Right ventricle myocardium inferior (tissue), 1 donor: ENCODE measurements around the gene CCDC33. TPM values are rescaled to one million over a fixed set of nuclear protein-coding genes. Genes with fewer than 3 reads are reported as not detected.

Source experiments
- ATAC-seq: fragments of 200-7000 bp; cut with Tn5 transposase; one replicate; pipeline ENCODE4 v1.9.1; 2020; ENCODE audit warnings: mild to moderate bottlenecking, moderate library complexity
- DNase-seq: peaks from one replicate; pipeline ENCODE4 v3.0.0; 2021; ENCODE audit errors: missing footprints
- intact Hi-C: fragments of 100-400 bp; cut with DNase I; formaldehyde crosslinking; loops from one replicate; pipeline ENCODE4 v1.11.0; 2022
- total RNA-seq: library from RNA; stranded (reverse); fragmentation: NEBNext Ultra II Directional; extraction: Animal tissue kit (Norgen Biotek cat#: 25700); gene quantifications from one replicate; pipeline ENCODE4 v1.2.1, GENCODE V29; 2021
- donor health status: DM: no; HTN: yes; CAD: no; lungs with severe emphysema.

The CCDC33 gene
- total RNA-seq, 1 donor from 2014 or later: not detected

DNA sequence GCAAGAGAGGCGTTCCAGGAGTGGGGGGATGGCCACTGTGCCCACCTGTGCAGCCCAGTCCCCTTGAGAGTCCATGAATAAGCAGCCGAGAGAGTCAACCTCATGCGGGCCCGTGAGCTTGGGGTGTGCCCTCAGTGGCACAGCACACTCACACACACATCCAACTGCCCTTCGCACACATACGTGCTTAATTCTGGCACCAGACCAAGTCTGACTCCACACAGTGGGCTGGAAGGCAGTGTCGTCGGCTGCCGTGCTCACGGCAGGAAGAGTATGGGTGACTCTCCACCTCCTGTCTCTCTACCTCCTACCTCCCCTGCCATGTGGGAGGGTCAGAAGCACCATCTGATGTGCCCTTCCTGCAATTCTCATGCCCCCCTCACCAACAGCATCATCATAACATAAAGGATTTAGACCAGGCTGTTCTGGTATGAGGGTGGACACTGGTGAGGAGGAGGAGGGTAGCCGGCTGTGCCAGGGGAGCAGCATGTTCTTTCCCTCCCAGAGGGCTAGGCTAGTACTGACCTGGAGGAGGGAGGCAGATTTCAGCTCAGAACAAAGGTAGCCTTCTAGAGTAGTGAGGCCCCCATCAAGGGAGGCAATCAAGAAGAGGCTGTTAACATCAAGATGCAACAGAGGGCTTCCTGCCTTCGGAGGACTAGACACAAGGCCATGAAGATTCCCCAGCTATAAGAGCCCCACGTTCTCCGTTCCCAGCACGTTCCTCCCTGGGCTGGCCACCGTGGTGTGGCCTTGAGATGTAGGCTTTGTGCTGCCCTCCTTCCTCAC, 28.3 kb upstream of the CCDC33 start:
- ATAC-seq (no peak), DNase-seq (peak; percentile 50)
- intact Hi-C loops: no loop called here

DNA sequence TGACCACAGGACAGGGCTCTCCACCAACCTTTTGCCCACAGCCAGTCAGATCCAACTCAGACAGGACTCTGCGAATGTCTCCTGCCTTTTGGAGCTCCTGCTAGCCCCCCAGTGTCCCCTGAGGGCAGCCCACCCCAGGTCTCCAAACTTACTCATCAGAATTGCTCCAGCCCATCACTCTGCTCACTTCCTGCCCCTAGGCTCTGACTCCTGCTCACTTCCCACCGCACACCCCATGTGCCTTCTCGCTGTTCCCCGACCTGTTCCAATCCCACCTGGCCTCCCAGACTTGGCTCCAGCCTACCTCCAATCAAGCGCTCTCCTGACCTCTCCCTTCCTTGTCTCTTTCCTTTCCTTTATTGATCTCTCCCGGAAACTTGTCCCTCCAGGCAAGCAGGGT, 27.6 kb upstream of the CCDC33 start:
- ATAC-seq (no peak), DNase-seq (no peak)
- intact Hi-C loops: no loop called here

DNA sequence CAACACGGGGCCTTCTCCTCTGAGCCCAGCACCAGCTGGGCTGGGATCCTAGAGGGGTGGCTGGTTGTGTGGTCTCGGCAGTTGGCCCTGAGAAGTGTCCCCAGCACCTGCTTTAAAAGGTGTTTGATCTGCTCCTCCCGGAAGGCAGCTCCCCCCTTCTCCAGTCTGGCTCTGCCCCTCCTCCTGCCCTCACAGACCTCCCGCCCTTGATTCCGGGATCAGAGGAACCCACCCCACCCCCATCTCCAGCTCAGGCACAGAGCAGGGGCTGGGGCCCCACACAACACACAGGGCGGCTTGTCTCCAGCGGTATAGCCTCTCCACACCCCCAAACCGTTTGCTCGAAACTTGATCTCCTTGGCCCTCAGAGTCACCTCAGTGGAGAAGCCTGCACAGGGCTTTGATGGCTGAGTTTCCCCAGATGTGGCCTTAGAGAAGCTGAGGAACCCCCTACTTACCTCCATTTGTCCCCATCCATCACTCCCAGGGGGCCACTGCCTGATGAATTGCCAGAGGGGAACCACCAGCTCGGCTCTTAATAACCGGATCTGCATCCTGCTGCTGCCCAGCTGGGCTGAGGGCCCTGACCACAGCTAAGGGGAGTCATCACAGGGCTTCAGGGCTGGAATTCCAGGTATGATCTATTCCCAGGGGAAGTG, 27.1 kb upstream of the CCDC33 start:
- no peak for ATAC-seq
- intact Hi-C loops: no loop called here
- DNase-seq: no peak

DNA sequence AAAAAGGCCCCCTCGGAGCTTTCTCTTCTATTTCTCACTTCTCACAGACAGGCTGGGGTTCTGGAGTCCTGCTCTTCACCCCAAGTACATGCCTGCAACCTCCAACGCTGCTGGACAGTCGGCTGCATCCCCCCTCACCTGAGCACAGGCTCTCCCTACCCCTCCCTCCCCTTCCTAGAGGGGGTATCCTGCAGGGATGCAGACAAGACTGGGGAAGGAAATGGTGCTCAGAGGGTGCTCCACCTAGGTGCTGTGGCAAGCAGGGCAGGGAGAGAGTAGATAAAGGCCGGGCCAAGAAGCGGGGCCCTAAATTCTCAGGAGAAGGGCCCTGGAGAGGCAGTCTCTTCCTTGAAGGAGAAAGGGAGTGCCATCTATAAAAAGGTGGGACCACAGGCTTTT, 26.6 kb upstream of the CCDC33 start:
- intact Hi-C loops: no loop called here
- DNase-seq (no peak), ATAC-seq (no peak)

DNA sequence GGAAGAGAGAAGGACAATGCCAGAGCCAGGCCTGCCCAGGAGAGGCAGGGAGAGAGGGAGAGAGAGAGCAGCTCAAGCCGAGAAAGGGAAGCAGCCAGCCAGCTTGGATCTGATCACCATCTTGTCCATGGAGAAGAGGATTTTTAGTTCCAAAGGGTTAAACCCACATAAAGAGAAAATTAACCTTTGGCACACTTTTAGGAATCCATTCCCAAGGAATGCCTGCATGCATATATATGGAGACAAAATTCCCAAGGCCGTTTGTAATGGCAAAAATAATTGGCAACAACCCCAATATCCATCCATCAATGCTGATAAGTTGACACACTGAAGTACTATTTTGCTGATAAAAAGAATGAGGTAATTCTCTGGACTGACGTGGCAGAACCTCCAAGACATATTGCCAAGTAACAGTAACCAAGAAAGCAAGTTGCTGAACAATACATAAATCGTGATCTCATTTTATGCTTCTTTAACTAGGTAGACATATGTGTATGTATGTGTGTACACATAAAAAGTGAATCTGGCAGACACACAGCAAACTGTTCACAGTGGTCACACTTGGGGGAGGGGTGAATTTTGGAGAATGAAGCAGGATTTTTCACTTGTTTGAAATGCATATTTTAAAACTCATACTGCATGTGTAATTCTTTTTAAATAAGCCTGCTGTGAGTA, 26.0 kb upstream of the CCDC33 start:
- ATAC-seq (no peak), DNase-seq (no peak)
- intact Hi-C loops: no loop called here

DNA sequence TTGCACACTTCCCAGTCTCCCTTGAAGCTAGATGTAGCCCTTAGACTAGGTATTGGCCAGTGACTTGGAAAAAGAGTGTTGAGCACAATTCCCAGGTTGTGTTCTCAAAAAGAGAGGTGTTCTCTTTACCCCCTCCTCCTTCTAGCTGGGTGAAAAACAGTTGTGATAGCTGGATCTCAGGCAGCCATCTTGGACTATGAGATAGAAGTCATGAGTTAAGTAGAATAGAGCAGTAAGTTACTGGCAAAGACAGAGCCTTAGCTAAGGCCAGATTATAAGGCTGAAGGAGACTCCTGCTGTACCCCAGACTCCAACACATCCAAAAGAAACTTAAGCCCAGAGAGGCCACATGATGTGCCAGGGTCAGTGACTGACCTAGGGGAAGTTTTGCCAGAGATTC, 25.4 kb upstream of the CCDC33 start:
- no peak for ATAC-seq
- intact Hi-C loops: no loop called here
- no peak for DNase-seq

DNA sequence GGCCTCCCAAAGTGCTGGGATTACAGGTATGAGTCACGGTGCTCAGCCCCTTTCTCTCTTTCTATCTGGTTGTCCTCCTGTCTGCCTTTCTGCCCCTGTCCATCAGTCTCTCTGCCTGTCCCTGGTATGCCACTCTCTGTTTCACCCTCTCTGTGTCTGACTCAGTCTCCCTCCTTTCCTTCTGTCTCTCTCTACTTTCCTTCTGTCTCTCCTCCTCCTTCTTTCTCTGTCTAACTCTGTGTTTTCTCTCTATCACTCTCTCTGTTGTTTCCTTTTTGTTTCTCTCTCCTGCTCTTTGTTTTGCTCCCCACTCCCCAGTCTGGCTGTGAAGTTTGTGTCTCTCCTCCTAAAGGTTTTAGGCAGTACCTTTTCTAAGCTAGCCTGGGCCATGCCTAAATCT, 24.5 kb upstream of the CCDC33 start:
- DNase-seq (no peak), ATAC-seq (no peak)
- intact Hi-C loops: no loop called here

DNA sequence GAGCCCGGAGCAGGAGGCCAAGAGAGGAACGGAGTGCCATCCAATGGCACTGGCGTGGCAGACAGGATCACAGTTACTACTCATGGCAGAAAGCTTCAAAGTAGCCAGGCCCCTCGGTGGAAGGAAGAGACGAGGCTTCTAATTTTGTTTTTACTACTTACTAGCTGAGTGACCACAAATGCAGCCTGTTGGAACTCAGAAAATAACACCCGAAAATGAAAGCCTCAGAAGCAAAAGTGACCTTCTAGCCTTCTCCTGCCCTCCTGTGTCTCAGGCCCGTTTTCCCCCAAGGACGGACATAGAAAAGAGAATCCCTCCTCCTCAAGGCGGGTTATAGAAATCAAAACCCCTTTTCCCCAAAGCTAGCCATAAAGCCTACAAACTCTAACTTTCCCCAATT, 23.6 kb upstream of the CCDC33 start:
- ATAC-seq (no peak), DNase-seq (no peak)
- intact Hi-C loops: no loop called here

DNA sequence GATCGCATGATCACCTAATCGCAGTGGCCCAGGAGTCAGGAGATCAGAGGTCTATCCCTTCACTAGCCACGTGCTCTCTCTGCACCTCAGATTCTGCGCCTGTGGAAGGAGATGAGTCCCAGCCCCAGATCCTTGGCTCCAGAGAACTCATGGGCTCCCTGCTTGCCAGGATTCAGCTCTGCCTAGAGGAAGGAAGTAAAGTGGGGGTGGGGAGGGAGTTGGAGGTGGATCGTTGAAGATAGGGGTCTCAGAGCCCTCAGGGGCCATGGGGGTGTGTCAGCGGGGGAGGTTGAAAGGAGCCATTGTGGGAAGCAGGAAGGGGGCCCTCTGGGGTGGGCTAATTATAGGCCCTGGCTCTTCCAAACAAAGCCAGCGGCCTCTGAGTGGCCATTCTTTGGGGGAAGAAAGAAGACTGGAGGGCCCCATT, 22.3 kb upstream of the CCDC33 start:
- no peak for ATAC-seq
- intact Hi-C loops: no loop called here
- no peak for DNase-seq

DNA sequence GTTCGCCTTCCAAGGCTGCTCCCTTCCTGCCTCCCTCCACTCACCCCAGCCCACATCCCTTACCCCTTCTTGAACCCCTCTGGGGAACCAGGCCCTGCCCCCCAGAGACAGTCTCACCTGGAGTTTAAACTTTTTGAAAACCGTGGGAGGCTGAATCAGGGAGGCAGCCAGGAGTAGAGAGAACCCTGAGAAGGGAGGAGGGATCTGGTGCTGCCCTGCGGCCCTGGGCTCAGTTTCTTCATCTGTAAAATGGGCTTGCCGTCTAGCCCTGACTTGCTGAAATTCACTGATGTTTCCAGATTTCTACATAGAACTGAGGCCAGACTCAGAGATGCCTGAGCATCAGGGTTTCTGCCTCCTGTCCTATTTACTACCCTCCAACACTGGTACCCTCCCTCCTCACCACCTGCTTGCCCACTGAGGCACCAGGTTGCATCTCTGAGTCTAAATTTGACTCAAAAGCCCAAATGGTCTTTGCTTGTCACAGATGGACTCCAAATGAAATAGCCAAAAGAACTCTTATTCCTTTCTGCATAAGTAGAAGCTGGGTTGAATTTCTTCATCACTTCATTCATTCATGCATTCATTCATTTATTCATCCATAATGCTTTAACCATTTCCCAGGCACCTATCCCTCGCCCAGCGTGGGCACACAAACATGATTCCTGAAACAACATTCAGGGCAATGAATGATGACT, 21.7 kb upstream of the CCDC33 start:
- intact Hi-C loops: no loop called here
- DNase-seq (no peak), ATAC-seq (no peak)

DNA sequence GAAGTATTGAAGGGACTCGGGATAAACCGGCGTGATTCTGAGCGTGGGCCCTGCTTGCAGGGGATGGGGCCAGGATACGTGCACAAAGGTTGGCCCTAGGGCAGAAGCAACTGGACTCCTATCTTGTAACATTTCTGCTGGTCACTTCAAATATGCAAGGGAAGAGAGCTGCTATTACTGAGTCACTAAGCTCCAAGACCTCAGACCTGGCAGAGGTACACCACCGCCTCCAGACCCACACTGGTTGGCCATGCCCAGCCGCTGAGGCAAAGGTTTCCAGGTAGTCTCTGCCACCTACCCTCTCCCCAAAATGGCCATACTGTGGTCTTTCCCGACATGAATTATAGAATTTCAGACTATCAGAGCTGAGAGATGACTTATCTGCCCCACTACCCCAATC, 20.2 kb upstream of the CCDC33 start:
- intact Hi-C loops: no loop called here
- DNase-seq (no peak), ATAC-seq (no peak)

DNA sequence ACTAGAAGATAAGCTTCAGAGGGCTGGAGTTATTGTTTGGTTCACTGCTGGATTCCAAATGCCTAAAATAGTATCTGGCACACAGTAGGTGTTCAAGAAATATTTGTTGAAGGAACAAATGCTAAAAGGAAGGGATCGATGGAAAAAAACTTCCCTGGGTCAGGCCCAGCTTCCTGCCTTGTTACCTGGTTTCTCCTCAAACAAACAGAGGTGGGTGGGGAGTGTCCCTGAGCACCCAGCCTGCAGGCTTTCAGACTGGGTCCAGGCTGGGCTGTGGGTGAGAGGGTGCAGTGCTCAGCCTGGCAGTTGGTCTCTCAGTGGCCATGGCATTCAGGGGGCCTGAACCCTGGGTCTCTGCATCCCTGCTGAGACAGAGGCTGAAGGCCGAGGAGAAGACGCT, 19.2 kb upstream of the CCDC33 start:
- ATAC-seq: no peak
- intact Hi-C loops: no loop called here
- DNase-seq: no peak

DNA sequence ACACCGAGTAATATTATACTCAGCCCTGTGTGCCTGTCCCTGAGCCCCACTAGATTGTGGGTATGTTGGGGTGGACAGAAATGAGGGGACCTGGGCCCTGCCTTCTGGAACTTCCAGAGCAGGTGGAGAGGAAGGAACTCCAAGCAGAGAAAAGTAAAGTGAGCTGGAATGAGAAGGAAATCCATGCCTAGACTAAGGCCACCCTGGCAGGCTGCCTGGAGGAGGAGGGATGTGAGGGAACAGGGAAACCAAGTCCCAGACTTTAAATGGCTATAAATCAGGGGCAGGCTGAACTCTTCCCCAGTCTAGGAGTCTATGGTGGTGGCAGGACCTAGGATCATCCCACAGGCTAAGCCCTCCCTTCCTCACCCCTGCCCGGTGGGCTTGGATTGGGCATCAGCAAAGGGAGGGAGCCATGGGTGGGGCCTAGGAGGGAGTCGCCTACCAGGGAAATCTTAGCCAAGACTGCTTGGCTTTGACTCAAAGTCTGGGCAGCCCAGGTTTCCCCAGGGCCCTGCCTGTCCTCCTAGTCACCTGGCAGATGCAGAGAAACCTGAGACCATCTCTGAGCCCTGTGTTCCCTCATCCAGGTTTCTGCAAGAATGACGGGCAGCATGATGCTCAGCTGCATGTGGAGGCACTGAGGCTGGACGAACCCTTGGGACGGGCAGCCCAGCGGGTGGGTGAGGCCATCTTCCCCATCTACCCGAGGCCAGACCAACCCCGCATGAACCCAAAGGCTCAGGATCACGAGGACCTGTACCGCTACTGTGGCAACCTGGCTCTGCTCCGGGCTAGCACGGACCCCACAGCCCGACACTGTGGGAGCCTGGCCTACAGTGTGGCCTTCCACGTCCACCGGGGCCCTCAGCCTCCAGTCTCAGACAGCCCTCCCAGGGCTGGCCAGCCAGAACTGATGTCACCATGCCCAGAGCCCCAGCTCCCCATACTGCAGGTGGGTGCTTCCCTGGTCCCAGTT, 17.9 kb upstream of the CCDC33 start:
- DNase-seq (peak; percentile 64), ATAC-seq (no peak)
- intact Hi-C loops: no loop called here

DNA sequence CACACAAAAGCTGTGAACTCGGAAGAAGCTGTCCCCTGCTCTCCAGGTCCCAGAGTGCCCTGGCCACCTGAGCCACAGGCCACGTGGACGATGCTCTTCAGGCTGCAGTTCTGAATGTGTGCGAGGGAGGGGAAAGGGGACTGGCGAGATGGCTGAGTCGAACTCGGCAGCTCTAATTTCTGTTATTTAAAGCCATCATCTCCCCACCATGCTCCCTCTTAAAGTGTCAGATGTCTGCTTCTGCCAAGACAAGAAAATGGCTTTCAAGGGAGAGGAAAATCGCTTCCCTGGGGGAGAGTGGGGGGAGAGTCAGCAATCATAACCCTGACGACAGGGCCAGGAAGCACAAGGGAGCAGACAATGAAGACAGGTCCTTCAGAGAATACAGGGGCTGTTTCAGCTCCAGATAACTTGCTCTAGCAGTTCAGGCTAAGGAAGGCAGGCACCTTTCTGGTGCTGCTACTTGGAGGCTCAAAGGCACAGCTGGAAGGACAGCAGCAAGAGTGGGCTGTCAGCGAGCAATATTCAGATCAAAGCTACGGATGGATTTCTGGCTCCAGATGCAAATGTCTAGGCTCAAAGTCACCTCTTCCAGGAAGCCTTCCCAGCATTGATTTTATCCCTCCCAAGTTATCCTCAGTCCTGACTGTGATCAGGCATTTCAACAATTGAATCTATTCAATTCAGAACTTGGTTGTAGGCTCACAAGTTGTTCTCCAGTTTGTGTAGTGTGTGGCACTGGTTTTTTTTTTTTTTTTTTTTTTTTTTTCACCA, 15.5 kb upstream of the CCDC33 start:
- intact Hi-C loops: no loop called here
- ATAC-seq (no peak), DNase-seq (peak; percentile 28)

DNA sequence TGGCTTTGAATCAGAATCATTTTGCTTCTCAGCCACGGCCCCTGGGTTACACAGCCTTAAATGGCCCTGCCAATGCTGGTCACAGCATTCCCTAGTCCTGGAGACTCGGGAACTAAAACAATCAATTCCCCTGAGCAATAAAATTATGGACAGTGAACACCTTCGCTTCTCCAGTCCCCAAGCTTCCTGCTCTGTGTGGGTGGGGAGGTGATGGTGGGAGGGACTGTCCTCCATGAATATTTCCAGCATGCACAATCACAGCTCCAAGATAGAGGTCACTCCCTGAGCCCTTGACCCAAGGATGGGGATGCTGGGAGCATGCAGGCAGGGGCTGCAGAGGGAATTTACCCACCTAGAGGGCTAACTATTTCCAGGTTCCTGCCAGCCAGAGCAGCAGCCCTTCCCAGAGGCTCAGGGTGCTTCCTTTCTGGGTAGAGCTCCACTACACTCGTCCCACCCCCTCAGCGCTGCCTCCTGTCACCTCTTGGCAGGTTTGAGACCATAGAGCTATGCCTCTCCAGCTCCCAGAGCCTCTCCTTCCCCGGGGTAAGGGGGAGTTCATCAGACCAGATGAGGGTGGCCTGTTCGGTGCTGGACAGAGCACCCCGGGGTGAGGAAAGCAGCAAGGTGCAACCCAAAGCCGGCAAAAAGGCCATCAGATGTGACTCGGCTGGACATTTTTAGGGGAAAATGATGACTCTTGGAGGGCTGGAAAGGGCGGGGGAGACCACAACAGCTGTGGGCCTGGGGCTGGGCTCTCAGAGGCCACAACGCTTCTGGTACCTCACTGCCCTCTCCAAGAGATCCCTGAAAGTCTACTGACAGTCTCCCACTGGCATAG, 14.5 kb upstream of the CCDC33 start:
- ATAC-seq: no peak
- intact Hi-C loops: no loop called here
- peak; percentile 18 for DNase-seq

DNA sequence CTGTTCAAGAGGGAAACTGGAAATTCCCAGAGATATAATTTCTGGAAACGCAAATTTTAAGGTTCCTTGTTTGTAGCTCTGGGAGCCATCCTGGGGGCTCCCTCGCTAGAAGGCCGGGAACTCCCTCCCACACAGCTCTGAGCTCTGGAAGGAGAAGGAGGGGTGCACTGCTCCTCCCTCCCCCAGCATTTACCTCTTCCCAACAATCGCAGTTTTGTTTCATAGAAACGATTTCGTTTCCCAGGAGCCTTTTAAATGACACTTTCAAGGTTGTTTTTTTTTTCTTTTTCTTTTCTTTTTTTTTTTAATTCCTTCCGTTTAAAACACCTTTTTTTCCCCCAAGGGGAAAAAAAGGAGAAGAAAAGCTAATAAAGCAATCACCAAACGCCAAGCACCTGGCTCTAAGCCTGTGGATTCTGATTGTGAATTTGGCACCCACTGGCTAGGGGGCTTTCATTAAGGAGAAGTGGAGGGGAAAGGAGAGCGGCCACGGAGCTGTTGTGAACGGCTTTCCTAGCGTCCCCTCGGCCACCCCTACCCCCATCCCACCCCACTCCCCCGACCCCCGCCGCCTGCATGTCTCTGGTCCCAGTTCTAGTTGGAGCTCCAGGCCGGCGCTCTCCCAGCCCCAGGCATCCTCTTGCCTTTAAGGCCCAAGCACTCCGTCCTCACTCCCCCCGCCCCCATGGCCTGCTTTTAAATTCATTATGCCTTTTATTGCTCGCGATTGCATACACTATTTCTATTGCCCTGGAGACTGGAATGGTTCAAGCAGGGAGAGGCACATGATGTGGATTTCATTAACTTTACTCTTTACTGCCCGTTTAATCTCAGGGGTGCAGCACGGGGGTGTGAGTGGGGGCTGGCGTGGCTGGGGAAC, 13.6 kb upstream of the CCDC33 start:
- intact Hi-C loops: no loop called here
- ATAC-seq (no peak), DNase-seq (no peak)
